ENCODE results near the gene ZBTB3. TPM values are rescaled to one million over a fixed set of nuclear protein-coding genes. Genes with fewer than 3 reads are reported as not detected.
"Not testable (repeated sequence)": the region's sequence is repeated elsewhere in the genome, so short reads cannot be mapped to it uniquely, and the experiment has no call there.

ZBTB3 gene
- total RNA-seq, 1 donor from 2014 or later: 10.9 TPM

DNA sequence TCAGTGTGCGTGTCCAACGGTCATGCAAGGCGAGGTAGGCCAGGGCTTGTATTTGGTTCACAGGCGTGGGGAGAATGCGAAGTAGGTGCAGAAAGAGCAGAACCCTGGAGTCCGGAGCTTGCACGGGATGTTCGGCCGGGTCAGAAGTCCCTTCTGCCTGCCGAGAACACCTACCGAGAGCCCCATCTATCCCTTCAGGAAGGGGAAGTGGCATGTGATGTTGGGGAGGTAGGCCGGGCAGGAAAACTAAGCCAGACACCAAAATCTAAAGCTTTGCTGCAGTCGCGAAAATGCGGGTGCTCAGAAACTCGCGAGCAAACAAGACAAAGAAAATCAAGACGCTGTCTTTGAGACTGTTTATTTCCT lies 16.8 kb upstream of the ZBTB3 start:
- intact Hi-C loops (cut with DNase I): loop anchor here (2.0 kb wide), 1 partner anchor 44 kb away; the partner anchor contains the start of gene HNRNPUL2
- no peak for DNase-seq (ENCODE audit: low spot score)

DNA sequence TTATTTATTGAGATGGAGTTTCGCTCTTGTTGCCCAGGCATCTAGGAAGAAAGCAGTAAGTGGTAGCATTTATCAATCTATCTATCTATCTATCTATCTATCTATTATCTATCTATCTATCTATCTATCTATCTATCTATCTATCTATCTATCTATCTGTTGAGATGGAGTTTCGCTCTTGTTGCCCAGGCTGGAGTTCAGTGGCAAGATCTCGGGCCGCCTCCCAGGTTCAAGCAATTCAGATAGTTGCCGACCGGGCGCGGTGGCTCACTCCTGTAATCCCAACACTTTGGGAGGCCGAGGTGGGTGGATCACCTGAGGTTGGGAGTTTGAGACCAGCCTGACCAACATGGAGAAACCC lies 6.9 kb upstream of the ZBTB3 start:
- DNase-seq (ENCODE audit: low spot score); intact Hi-C loops (cut with DNase I): not testable (repeated sequence)

- no peak for DNase-seq (ENCODE audit: low spot score)
- intact Hi-C loops (cut with DNase I): no loop called here
Observed at GRCh38 chr11:62757846-62758788, 4.2 kb upstream of the ZBTB3 start.

- intact Hi-C loops (cut with DNase I): no loop called here
- DNase-seq (ENCODE audit: low spot score): no peak
Observed at GRCh38 chr11:62755086-62755615, 1.2 kb upstream of the ZBTB3 start.

GRCh38 chr11:62752994-62753735 lies 795 bp downstream of the ZBTB3 start:
- DNase-seq (ENCODE audit: low spot score): no peak
- intact Hi-C loops (cut with DNase I): loop anchor here (1.0 kb wide), 1 partner anchor 25 kb away; the partner anchor contains the start of gene TTC9C

DNA sequence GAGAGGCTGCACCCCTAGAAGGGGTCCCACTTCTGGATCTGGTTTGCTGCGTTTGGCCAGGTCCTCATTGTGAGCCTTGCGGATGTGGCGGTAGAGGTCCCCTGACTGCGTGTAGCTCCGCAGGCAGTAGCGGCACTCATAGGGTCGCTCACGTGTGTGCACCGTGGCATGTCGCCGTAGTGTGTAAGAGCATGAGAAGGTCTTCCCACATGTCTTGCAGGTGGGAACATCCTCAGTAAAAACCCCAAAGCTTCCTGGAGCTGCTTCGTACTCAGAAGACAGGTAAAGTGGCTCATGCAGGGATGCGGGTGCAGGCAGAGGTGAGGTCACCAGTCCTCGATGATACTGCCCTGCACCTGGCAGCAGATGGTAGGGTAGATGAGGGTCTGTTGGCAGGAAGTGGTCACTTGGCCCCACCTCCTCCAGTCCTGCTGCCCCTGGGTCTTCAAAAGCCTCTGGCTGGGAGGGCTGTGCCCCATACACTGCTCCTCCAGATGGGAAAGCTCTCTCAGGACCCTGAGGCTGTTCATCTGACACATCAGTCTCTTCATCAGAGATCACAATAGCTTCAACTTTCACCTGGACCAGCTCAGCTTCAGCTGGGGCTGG lies 1.7 kb downstream of the ZBTB3 start:
- DNase-seq (ENCODE audit: low spot score): no peak
- intact Hi-C loops (cut with DNase I): no loop called here

GRCh38 chr11:62749931-62750330 lies 4.0 kb downstream of the ZBTB3 start:
- DNase-seq (ENCODE audit: low spot score); intact Hi-C loops (cut with DNase I): not testable (repeated sequence)

GRCh38 chr11:62747475-62748160 lies 6.3 kb downstream of the ZBTB3 start:
- intact Hi-C loops (cut with DNase I): no loop called here
- no peak for DNase-seq (ENCODE audit: low spot score)

- intact Hi-C loops (cut with DNase I): no loop called here
- DNase-seq (ENCODE audit: low spot score): no peak
Observed at GRCh38 chr11:62737196-62737595, 16.8 kb downstream of the ZBTB3 start.

- no peak for DNase-seq (ENCODE audit: low spot score)
- intact Hi-C loops (cut with DNase I): no loop called here
Observed at GRCh38 chr11:62732830-62733229, 21.1 kb downstream of the ZBTB3 start.

DNA sequence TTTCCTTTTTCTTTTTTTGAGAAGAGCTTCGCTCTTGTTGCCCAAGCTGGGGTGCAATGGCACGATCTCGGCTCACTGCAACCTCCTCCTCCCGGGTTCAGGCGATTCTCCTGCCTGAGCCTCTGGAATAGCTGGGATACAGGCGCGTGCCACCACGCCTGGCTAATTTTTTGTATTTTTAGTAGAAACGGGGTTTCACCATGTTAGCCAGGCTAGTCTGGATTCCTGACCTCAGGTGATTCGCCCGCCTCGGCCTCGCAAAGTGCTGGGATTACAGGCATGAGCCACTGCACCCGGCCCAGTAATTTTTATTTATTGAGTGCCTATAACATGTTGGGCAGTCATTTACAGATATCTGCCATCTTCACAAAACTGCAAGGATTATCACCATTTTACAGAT lies 23.9 kb downstream of the ZBTB3 start:
- intact Hi-C loops (cut with DNase I); DNase-seq (ENCODE audit: low spot score): not testable (repeated sequence)

DNA sequence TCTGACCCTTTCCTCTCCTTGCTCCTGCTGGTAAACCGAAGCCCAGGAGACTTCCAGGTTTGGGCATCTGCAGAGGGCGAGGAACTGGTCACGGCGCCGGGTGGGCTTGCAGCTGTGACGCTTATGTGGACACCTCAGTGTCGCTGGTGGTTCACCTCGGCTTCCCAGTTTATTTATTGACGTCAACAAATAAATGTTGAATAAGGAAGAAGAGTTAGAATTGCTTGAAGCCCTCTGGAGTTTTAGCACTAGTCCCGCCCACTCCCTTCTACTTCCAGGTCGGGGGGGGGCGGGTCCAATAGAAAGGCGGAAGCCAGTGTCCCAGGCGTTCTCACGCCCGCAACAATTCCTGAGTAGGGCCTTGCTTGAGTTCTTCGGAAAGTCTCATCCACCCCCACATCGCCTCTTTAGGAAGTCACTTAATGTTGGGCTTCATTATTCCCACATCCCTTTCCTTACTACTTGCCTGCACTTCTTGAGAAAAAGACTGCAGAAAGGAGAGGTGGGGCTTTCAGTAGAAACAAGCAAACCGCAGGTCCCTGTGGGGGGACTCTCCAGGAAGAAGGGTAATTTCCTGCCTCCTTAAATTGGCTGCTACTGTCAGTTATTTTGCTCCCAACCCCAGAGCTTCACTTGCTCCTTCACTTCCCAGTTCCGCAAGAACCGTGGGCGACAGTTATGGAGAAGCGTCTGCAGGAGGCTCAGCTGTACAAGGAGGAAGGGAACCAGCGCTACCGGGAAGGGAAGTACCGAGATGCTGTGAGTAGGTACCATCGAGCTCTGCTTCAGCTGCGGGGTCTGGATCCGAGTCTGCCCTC lies 25.6 kb downstream of the ZBTB3 start, which contains the start of gene TTC9C:
Gene TTC9C, plus strand, starts transcription at position 316 of the 818 bp plus-strand sequence. Its CDS starts 363 bp downstream, at position 679.
- intact Hi-C loops (cut with DNase I): loop anchor here (1.0 to 5.0 kb wide), 3 partner anchors 25 to 129 kb away; partner anchors contain the start of gene WDR74
- peak; percentile 93 for DNase-seq (ENCODE audit: low spot score)

DNA sequence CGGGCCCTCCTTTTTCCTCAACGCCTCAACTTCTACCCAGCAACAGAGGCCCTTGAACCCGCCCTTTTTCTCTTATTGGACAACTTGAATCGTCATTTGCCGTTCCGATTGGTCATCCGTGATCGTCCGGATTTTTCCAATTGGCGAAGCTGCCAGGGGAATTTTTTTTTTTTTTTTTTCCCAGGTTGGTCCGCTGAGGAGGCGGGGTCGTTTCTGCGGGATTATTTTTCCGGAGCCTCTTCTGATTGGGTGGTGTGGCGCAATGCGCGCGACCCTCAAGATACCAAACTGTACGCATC lies 26.1 kb downstream of the ZBTB3 start:
- DNase-seq (ENCODE audit: low spot score): peak; percentile 87
- intact Hi-C loops (cut with DNase I): loop anchor here (1.0 to 5.0 kb wide), 5 partner anchors 19 to 129 kb away; partner anchors contain the start of genes TAF6L and WDR74

DNA sequence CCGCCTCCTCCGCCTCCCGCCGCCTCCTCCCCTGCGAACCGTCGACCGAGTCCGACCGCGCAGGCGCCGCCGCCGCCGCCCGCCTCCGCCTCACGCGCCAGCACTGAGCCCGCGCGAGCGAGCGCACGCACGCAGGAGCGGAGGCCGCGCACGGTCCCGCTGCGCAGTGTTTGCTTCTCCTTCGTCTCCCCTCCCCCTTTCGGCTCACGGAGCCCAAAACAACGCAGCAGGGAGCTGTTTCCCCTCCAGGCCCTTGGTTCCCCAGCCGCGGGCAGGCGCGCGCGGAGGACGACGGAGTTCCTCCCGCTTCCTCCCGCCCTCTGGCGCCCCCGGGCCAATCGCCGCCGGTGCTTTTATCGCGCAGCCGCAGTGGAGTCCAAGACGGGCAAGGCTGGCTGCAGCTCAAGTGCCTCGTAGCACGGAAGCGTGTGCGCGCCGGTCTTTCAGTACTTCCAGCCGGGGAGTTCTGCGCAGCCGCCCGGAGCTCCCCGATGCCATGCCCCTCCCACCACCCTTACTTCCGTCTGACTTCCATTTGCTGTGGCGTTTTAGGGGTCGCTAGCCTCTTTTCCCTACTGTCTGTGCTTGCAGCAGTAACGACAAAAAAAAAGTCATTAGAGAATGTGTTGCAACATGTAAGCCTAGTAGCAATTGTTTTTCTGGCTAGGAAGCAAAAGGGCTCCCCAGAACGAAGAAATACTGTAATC lies 26.6 kb downstream of the ZBTB3 start, which contains the start of gene HNRNPUL2:
Gene HNRNPUL2, minus strand, starts transcription at position 293 of the 707 bp plus-strand sequence. CDS start 301 bp downstream, outside the sequence.
- DNase-seq (ENCODE audit: low spot score): peak; percentile 99
- intact Hi-C loops (cut with DNase I): loop anchor here (1.0 to 5.0 kb wide), 4 partner anchors 18 to 130 kb away; partner anchors contain the start of genes TAF6L and WDR74

DNA sequence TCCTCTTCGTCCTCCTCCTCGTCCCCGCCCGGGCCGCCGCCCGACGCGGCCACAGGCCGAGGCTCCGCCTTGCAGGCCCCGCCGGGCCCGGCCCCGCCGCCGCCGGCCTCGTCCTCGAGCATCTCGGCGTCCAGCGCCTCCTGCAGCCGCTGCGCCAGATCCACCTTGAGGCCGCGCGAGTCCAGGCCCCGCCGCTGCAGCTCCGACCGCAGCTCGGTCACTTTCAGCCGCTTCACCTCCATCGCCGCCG lies 27.1 kb downstream of the ZBTB3 start:
- intact Hi-C loops (cut with DNase I): loop anchor here (1.0 to 5.0 kb wide), 4 partner anchors 18 to 130 kb away; partner anchors contain the start of genes TAF6L and WDR74
- no peak for DNase-seq (ENCODE audit: low spot score)

DNA sequence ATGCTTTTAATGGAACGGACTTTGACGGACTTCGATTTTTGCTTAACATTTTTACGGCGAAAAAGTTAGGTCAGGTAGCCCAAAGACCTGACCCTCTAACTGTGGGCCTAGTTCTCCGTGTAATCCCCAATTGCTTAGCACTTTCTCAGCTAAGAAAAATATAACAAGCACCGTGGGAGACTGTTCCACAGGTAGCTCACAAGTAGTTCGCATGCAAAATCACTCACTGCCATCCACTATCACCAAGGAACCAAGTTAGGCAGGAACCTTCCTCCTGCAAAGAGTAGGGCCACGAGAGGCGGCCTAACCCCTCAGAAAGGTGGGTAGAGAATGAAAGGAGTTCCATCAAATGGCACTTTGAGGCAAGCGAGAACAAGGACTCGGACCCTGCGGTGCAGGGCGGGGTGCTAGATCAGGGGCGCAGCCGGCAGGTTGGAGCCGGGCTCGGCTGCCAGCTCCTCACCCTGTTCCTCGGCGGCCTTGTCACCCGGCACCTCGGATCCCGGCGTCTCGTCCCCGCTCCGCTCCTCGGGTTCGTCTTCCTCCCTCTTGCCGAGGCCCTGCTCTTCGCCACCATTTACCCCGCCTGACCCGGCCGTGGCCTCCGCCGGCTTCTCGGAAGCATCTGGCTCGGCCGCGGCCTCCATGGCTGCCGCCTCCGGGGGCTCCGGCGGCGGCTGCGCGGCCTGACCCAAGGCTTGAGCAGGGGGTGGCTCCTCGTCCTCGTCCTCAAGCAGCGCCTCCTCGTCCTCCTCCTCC lies 27.6 kb downstream of the ZBTB3 start:
- peak; percentile 75 for DNase-seq (ENCODE audit: low spot score)
- intact Hi-C loops (cut with DNase I): loop anchor here (2.0 to 5.0 kb wide), 3 partner anchors 44 to 131 kb away; partner anchors contain the start of genes TAF6L and WDR74

DNA sequence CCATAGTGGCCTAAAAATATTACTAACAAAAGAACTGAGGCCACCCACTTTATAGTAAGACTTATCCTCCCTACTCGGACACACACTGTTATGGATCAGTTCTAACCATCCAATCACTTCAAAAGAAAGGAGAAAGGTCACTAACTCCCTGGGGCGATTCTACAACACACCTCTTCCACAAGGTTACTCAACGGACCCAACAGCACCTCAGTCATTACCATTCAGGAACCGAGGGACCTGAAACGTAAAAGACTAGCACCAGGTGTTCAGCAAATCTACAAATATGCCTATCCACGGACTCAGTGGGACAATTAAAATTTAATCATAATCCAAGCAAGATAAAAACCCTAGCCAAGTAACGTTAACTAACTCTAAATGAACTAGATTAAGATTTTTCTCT lies 28.3 kb downstream of the ZBTB3 start:
- intact Hi-C loops (cut with DNase I): loop anchor here (2.0 to 5.0 kb wide), 3 partner anchors 45 to 132 kb away; partner anchors contain the start of genes TAF6L and WDR74
- DNase-seq (ENCODE audit: low spot score): no peak

Measured in cardiac septum (tissue), 1 donor.